ENCODE measurements around the gene STING1.
"Not testable (repeated sequence)": the region's sequence is repeated elsewhere in the genome, so short reads cannot be mapped to it uniquely, and the experiment has no call there.

Gene STING1

DNA sequence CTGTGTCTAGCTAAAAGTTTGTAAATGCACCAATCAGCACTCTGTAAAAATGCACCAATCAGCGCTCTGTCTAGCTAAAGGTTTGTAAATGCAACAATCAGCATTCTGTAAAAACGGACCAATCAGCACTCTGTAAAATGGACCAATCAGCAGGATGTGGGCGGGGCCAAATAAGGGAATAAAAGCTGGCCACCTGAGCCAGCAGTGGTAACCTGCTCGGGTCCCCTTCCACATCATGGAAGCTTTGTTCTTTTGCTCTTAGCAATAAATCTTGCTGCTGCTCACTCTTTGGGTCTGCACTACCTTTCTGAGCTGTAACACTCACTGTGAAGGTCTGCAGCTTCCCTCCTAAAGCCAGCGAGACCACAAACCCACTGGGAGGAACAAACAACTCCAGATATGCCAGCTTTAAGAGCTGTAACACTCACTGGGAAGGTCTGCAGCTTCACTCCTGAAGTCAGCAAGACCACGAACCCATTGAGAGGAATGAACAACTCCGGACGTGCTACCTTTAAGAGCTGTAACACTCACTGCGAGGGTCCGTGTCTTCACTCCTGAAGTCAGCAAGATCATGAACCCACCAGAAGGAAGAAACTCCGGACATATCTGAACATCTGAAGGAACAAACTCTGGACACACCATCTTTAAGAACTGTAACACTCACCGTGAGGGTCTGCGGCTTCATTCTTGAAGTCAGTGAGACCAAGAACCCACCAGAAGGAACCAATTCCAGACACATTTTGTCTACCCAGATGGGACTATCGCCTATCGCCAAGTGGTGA is 20.7 kb upstream of the STING1 start:
- DNase-seq (ENCODE audit: low read depth in 1 of 2, low spot score in 1 of 2), result not testable (repeated sequence)

DNA sequence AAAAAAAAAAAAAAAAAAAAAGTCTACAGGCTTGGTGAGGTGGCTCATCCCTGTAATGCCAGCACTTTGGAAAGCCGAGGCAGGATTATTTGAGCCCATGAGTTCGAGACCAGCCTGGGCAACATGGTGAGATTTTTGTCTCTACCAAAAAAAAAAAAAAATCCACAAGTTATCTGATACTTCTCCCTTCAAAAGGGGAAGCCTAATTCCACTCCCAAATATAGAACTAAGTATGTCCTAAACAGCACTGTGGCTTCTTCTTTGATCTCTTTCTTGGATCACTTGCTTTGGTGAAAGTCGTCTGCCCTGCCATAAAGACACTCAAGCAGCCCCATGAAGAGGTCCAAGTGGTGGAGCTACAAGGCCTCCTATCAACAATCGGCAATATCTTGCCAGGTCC is 18.8 kb upstream of the STING1 start:
- DNase-seq (ENCODE audit: low read depth in 1 of 2, low spot score in 1 of 2), result no peak

DNA sequence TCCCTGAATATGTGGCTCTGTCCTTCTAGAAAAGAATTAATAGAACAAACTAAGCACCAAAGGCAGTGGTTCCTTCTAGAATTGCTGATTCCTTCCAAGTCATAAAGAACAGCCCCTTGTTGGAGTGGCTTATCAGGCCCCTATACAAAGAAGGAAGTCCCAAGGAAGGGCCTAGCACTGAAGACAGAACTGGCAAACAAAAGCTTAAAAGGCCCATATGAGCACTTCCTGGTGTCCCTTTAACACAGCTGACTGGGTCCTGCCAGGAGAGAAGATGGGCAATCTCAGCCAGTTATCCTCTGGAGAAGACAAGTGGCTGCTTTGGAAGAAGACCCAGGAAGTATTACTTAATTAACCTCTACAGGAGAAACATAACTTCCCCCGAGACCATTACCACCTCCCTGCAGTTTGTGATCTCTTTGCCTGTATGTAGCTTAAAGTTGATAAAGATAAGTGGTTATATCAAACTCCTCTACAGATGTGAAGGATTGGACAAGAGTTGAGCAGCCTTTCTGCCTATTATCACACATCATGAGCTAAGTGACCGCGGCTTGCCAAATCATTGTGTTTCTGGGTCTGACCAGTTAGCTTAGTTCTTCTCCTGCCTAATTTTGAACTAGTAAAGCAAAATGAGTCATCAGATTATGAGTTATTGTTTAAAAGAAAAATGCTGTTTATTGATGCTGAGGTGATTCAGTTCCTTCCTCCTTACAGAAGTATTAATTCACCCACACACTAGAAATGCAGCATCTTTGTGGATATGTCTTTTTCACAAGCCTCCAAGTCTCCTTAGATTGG is 13.3 kb upstream of the STING1 start:
- no peak for DNase-seq (ENCODE audit: low read depth in 1 of 2, low spot score in 1 of 2)

DNA sequence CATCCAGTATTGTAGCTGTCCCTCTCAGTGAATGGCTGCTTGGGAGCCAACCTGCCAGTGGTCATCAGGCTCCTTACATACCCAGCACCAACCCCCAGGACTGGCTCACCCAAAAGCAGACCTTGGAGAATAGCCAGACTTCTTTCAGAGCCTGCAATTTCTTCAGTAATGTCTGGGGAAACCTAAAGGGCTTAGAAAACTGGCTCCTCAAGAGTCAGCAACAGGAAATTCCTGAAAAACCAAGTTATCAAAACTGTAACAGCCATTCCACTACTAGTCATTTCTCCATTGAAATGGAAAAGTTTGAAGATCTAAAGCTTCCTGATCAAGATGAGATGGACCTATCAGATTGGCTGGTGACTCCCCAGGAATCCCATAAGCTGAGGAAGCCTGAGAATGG is 12.3 kb upstream of the STING1 start:
- DNase-seq (ENCODE audit: low read depth in 1 of 2, low spot score in 1 of 2), result no peak

DNA sequence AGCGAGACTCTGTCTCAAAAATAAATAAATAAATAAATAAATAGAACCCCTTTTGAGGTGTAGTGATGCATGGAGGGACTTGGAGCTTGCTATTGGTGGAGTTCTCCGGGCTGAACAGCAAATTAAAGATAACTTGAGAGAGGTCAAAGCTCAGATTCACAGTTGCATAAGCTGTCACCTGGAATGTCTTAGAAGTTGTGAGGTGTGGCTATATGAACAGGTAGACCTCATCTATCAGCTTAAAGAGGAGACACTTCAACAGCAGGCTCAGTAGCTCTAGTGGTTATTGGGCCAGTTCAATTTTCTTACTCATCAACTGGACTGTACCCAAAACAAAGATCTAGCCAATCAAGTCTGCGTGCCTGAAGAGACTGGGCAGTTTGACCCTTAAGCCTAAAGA is 11.7 kb upstream of the STING1 start:
- no peak for DNase-seq (ENCODE audit: low read depth in 1 of 2, low spot score in 1 of 2)

DNA sequence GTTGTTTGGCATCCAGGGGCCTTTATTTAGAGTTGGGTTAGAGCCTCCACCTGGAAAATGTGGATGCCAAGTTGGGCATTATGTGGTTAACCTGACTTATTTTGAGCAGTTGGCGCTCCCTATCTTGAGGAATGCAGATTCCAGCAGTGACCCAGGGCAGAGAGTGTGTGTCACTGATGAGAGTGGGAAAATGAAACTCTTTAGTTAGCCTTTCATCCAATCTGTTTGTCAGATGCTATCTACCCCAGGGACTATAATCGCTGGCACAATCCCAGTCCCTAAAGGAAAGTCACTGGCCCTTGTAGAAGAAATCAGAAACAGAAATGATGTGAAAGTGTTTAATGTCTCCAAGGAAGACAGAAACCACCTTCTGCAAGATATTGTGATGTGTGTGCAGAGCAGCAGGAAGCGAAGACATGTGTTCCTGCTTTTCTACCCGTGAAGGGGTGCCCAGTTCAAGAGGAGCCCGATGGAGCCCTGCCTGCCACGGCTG is 10.2 kb upstream of the STING1 start:
- DNase-seq (ENCODE audit: low read depth in 1 of 2, low spot score in 1 of 2), result no peak

DNA sequence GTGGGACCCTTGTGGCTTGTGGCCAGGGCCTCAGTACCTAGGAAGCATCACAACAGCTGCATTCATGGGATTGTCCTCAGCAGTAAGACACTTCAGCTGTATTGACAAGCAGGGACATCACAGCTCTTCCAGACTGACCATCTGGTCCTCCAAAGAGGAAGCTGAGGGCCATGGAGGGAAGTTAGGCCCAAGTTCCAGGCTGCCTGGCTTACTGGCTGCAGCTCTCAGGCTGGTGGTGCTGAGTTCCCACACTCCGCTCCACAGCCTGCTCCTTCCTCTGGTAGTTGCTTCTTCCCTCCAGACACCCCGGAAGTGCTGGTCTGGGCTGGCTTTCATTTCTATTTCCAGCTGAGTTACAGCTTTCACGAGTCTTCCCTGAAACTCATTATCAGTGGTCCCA is 5.7 kb upstream of the STING1 start:
- DNase-seq (ENCODE audit: low read depth in 1 of 2, low spot score in 1 of 2), result no peak

DNA sequence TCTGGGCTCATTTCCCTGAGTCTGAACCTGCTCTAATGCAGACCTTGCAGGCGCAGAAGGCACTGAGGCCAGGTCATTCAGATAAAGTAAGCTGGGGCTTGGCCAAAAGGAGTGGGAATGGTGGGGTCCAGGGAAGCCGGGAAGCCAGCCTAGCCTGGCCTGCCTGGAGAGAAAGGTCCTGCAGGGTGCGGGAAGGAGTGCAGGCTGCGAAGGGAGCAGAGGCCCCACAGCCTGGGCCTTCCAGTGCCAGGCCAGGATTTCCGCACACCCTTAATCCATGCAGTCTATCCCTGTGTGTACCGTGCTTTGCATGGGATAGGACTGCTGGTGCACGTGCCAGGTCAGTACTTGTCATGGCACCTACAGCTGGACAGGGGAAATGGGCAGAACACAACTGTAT is 3.6 kb upstream of the STING1 start:
- no peak for DNase-seq (ENCODE audit: low read depth in 1 of 2, low spot score in 1 of 2)

DNA sequence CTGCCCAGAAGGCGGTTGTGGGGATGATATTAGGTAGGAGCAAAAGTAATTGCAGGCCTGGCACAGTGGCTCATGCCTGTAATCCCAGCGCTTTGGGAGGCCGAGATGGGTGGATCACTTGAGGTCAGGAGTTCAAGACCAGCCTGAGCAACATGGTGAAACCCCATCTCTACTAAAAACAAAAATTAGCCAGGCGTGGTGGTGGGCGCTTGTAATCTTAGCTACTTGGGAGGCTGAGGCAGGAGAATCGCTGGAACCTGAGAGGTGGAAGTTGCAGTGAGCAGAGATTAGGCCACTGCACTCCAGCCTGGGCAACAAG is 291 bp upstream of the STING1 start:
- DNase-seq (ENCODE audit: low read depth in 1 of 2, low spot score in 1 of 2), result not testable (repeated sequence)

DNA sequence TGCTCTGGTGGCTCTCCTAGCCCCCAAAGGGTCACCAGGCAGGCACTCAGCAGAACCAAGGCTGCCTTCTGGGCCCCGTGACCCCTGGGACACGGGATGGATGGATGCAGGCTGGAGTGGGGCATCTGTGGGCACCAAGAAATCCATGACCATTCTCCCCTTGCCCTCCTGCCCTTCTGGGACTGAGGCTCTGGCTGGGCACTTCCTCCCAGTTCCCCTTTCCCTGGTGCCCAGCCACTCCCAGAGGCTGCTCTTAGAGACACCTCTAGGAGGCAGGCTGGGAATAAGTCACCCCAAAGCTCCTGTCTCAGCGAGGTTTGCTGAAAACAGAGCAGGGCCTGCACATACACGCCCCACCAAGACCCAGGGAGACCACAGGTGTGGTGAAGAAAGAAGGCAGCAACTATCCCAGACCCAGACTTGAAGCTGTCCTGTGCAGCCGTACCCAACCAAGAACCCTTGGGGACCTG is 943 bp downstream of the STING1 start:
- no peak for DNase-seq (ENCODE audit: low read depth in 1 of 2, low spot score in 1 of 2)

DNA sequence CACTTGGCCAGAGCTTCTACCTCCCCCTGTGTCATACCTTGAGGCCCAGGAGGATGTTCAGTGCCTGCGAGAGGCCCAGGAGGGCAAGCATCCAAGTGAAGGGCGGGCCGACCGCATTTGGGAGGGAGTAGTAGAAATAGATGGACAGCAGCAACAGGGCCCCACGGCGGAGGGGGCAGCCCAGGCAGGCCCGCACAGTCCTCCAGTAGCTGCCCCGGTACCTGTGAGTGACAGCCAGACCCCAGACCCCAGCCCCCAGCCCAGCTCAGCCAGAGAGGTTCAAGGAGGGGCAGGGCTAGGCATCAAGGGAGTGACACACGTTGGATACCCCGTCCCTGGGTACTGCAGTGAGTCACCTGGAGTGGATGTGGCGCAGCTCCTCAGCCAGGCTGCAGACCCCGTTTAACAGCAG is 1.4 kb downstream of the STING1 start:
- DNase-seq (ENCODE audit: low read depth in 1 of 2, low spot score in 1 of 2), result no peak

DNA sequence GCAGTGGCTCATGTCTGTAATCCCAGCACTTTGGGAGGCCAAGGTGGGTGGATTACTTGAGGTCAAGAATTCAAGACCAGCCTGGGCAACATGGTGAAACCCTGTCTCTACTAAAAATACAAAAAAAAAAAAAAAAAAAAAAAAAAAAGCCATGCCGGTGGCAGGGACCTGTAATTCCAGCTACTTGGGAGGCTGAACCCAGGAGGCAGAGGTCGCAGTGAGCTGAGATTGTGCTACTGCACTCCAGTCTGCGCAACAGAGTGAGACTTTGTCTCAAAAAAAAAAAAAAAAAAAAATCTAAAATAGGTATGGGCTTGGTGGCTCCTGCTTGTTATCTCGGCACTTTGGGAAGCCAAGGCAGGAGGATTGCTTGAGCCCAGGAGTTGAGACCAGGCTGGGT is 2.8 kb downstream of the STING1 start:
- not testable (repeated sequence) for DNase-seq (ENCODE audit: low read depth in 1 of 2, low spot score in 1 of 2)

DNA sequence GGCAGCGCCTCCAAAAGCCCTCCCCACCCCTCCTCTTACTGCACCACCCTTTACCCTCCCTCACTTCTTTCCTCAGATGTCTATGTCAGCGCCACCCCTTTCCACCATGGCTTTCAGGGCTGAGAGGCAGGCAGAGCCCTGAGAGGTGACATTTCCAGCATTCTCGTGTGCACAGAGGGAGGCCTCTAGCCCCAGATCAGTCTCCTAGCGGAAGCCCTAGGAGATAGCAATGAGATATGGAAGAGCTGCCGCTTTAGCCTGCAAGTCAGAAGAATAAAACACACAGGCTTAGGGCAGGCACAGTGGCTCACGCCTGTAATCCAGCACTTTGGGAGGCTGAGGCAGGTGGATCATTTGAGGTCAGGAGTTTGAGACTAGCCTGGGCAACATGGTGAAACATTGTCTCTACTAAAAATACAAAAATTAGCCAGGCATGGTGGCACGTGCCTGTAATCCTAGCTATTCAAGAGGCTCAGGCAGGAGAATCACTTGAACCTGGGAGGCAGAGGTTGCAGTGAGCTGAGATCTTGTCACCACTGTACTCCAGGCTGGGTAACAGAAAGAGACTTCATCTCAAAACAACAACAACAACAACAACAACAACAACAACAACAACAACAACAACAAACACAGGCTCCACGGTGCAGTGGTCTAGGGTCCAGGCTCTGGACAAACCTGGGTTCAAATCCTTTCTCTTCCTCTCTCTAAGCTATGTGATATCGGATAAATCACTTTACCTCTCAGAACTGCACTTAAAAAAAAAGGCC is 3.7 kb downstream of the STING1 start:
- not testable (repeated sequence) for DNase-seq (ENCODE audit: low read depth in 1 of 2, low spot score in 1 of 2)

DNA sequence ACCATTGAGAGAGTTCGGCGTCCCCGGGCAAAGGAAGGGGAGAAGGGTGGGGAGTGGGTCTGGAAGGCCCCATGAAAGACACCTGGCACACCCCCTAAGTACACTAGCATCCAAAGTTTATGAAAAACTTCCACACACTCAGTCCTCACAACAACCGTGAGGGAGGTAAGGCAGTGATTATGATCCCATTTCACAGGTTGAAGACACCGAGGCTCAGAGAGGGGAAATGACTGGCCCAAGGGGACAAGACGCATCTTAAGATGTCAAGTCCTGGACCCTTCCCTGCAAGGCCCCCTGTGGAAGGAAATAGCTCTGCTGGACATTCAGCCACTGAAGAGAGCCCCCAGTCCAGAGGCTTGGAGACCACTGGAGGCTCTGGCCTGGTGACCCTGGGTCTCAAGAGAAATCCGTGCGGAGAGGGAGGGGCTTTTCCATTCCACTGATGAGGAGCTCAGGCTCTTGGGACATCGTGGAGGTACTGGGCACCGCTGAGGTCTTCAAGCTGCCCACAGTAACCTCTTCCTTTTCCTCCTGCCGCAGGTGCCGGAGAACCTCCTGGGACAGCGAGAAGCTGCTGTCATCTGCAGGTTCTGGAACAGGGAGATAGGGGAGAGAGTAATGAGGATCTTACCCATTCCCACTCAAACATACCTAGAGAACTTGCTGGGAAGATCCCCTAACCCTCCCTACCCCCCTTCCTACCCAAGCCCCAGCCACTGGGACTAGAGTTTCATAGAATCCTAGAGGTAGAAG is 6.5 kb downstream of the STING1 start:
- no peak for DNase-seq (ENCODE audit: low read depth in 1 of 2, low spot score in 1 of 2)

DNA sequence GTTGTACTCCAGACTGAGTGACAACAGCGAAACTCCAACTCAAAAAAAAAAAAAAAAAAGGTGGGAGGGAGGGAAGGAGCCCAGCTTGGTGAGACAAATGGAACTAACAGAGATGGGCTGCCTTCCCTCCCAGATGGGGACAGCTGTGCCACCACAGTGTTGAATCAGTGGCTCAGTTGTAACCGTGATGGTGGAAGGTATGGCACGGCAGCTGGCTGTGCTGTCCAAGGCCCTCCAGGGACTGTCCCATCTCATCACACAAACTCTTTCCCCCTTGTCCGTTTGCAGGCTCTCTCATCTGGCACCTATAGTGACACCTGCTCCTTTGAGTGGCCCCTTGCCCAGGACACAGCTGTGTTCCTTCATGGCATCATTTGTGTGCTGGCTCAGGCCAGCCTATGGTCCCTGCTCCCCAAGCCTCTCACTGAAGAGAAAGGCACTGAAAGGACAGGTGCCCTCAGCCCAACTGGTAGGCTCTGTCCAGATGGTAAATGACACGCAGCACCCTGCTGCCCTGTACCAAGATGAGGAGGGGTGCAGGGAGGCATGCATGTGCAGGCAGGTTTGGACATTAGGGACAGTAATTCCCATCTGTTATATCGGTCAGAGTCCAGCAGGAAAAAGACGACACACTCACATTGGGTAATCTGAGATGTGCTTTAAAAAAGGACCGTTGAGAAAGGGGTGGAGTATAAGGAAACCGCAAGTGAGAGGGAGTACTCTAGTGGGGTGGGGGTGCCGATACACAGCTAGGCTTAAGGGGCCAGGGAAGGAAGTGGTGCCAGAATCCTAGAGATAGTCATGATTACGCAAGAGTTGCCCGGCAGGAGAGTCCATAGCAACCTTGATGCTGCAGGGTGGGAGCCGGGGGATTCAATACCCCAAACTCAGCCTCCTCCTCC is 7.4 kb downstream of the STING1 start:
- no peak for DNase-seq (ENCODE audit: low read depth in 1 of 2, low spot score in 1 of 2)

DNA sequence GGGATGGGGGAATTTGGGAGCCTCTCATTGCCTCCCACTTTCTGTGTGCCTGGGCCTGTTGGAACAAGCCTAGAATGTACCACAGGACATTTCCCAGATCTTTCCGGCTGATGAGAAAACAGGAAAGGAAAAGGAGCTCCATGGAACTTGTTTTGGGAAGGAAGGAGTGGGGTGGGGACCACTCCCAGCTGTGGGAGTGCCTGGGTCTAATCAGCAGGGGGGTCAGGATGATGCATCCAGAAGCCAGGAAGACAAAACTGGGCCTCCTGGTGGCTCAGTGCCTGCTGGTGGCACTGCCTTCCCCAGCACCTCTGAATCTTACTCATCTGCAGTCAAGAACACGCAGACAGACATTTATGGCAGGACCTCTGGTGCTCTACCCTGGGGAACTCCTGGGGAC is 9.0 kb downstream of the STING1 start:
- DNase-seq (ENCODE audit: low read depth in 1 of 2, low spot score in 1 of 2), result no peak

DNA sequence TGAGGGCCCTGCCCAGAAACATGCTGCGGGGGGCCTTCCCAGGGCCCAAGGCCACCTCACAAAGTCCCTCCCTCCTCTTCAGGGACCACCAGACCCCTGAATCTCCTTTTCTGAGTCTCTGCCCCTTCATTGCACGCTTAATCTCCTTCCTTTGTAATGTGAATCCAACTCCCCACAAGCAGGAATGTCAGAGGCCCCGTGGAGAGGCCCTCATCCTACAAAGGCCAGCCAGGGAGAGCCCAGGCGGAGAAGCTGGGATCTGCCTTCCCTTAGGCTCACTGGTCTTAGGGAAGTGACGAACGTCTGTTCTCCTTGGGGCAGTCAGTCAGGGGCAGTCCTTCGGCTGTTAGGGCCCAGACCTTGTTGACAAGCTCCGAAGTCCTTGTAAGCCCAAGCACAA is 9.5 kb downstream of the STING1 start:
- no peak for DNase-seq (ENCODE audit: low read depth in 1 of 2, low spot score in 1 of 2)

DNA sequence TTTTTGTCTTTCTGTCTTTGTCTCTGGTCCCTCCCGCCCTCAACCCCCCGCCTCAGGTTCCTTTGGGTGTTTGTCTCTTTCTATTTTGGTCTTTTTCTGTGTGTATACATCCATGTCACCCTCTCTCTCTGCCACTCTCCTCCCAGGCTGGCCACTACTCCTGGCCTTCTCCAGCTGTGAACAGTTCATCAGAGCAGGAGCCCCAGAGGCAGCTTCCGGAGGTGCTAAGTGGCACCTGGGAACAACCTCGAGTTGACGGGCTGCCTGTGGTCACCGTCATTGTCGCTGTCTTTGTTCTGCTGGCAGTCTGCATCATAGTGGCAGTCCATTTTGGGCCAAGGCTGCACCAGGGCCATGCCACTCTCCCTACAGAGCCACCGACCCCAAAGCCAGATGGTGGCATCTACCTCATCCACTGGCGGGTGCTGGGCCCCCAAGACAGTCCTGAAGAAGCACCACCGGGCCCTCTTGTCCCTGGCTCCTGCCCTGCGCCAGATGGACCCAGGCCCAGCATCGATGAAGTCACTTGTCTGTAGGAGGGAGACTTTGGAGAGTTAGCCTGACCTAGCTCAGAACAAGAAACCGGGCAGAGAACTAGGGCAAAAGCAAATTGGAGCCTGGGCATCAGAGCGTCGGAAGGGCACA is 10.1 kb downstream of the STING1 start:
- DNase-seq (ENCODE audit: low read depth in 1 of 2, low spot score in 1 of 2), result no peak

DNA sequence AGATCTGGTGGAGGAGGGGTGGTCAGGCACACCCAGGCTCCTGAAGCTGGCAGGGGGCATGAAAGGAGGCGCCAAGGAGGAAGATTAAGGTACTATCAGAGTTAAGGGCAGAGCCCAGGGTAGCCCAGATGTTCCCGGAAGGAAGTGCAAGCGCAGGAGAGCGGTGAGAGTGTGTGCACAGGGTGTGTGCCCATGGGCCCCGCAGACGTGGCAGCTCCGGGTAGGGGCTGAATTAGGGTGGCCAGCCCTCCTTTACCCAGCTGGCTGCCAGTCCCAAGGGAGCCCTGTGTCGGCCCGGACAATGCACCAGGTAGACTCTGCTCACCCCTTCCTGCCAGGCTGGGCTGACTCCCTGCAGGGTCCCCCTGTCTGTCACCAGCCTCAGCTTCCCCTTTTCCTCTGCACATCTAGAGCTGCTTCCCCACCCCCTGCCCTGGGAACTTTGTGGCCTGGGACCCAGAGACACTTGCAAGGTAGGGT is 11.7 kb downstream of the STING1 start, which contains the start of gene SMIM33:
Gene SMIM33, plus strand, starts transcription at position 184 of the 480 bp plus-strand sequence. Its CDS starts 118 bp downstream, at position 302.
- no peak for DNase-seq (ENCODE audit: low read depth in 1 of 2, low spot score in 1 of 2)

Measured in stimulated activated CD4-positive, alpha-beta T cell treated with anti-CD3 and anti-CD28 coated beads, Interleukin-15, amount 100 ng/mL, for 1 hour (primary cell).